Tibial nerve (tissue), 3 donors: ENCODE measurements around the gene PIPOX.
"Not testable (repeated sequence)": the region's sequence is repeated elsewhere in the genome, so short reads cannot be mapped to it uniquely, and the experiment has no call there.

ENCODE experiments used
- CTCF ChIP-seq, 5 experiments: fragments of 200-600 bp in 3 of 5; fragments of 450-650 bp in 2 of 5; sonication (generic) in 3 of 5; IDR thresholded peaks; one replicate each; pipeline ENCODE4 v1.5.1; 2016 to 2019; ENCODE audit warnings: antibody characterized with exemption in 5 of 5, mild to moderate bottlenecking in 3 of 5, moderate library complexity in 2 of 5
- POLR2A ChIP-seq, 2 donors: fragments of 450-650 bp; IDR thresholded peaks; one replicate each; pipeline ENCODE4 v1.6.1; 2017; ENCODE audit warnings: antibody characterized with exemption in 2 of 2, mild to moderate bottlenecking in 2 of 2, moderate library complexity in 2 of 2

- TF ChIP-seq POLR2A, CTCF (IDR thresholded peaks at IDR 0.05): not testable (repeated sequence)
Measured at GRCh38 chr17:29088782-29089181, 45.8 kb downstream of the PIPOX start.
